ENCODE results near the gene METAP1. TPM values are rescaled to one million over a fixed set of nuclear protein-coding genes. Genes with fewer than 3 reads are reported as not detected.

The METAP1 gene
- total RNA-seq, 1 experiment from 2014 or later, result 72.2 TPM

- TF ChIP-seq CTCF (conservative IDR thresholded peaks at IDR 0.05; ENCODE audit: low read depth, low read length) (no peak), EZH2 (IDR thresholded peaks at IDR 0.05; ENCODE audit: borderline replicate concordance, low read depth, low read length, poor library complexity, severe bottlenecking) (no peak)
- no peaks in the 10 kb centered on the region for H3K36me3 ChIP-seq (ENCODE audit: insufficient read depth, low read length, poor library complexity, severe bottlenecking)
- no peak for DNase-seq (ENCODE audit: low spot score)
- no TSS peak for BruUV-seq (replicated peaks)
- intact Hi-C loops (cut with micrococcal nuclease; ENCODE audit: unreplicated experiment), result no loop called here
- no peak overlapping the region for H3K27ac ChIP-seq (ENCODE audit: low read depth, low read length, poor library complexity, severe bottlenecking)
- no peaks in the 10 kb centered on the region for H3K9me3 ChIP-seq (ENCODE audit: low read depth, low read length, poor library complexity, severe bottlenecking)
- ChIA-PET POLR2A (ENCODE audit: low non-redundant PET) (no interaction called here), CTCF (interaction anchor here (0.6 kb wide), 1 partner anchor 23 kb away, joined by 4 read pairs; no protein-coding TSS in a partner anchor)
- no peaks in the 10 kb centered on the region for H3K27me3 ChIP-seq (replicated peaks; ENCODE audit: insufficient read depth, low read depth, low read length, poor library complexity)
- no peak overlapping the region for H3K4me3 ChIP-seq (ENCODE audit: low read depth, low read length, poor library complexity, severe bottlenecking)
- peaks cover 11% of the 10 kb centered on the region for H3K4me1 ChIP-seq (ENCODE audit: insufficient read depth, low read length, poor library complexity, severe bottlenecking)
Measured at GRCh38 chr4:98963538-98964433, 31.7 kb upstream of the METAP1 start.

GRCh38 chr4:98966926-98967325 is 28.6 kb upstream of the METAP1 start:
- TF ChIP-seq CTCF (conservative IDR thresholded peaks at IDR 0.05; ENCODE audit: low read depth, low read length) (no peak), EZH2 (IDR thresholded peaks at IDR 0.05; ENCODE audit: borderline replicate concordance, low read depth, low read length, poor library complexity, severe bottlenecking) (no peak)
- no peaks in the 10 kb centered on the region for H3K9me3 ChIP-seq (ENCODE audit: low read depth, low read length, poor library complexity, severe bottlenecking)
- no peak for DNase-seq (ENCODE audit: low spot score)
- BruUV-seq (replicated peaks), result no TSS peak
- POLR2A ChIA-PET (ENCODE audit: low non-redundant PET), result no interaction called here
- no peak overlapping the region for H3K4me3 ChIP-seq (ENCODE audit: low read depth, low read length, poor library complexity, severe bottlenecking)
- no peaks in the 10 kb centered on the region for H3K36me3 ChIP-seq (ENCODE audit: insufficient read depth, low read length, poor library complexity, severe bottlenecking)
- intact Hi-C loops (cut with micrococcal nuclease; ENCODE audit: unreplicated experiment), result no loop called here
- H3K27ac ChIP-seq (ENCODE audit: low read depth, low read length, poor library complexity, severe bottlenecking), result no peak overlapping the region
- CTCF ChIA-PET, result no interaction called here
- H3K4me1 ChIP-seq (ENCODE audit: insufficient read depth, low read length, poor library complexity, severe bottlenecking), result peaks cover 26% of the 10 kb centered on the region
- H3K27me3 ChIP-seq (replicated peaks; ENCODE audit: insufficient read depth, low read depth, low read length, poor library complexity), result no peaks in the 10 kb centered on the region

GRCh38 chr4:98967786-98968329 is 27.7 kb upstream of the METAP1 start:
- H3K9me3 ChIP-seq (ENCODE audit: low read depth, low read length, poor library complexity, severe bottlenecking), result no peaks in the 10 kb centered on the region
- H3K4me1 ChIP-seq (ENCODE audit: insufficient read depth, low read length, poor library complexity, severe bottlenecking), result peaks cover 26% of the 10 kb centered on the region
- CTCF ChIA-PET, result no interaction called here
- no peak for DNase-seq (ENCODE audit: low spot score)
- no peaks in the 10 kb centered on the region for H3K36me3 ChIP-seq (ENCODE audit: insufficient read depth, low read length, poor library complexity, severe bottlenecking)
- no peaks in the 10 kb centered on the region for H3K27me3 ChIP-seq (replicated peaks; ENCODE audit: insufficient read depth, low read depth, low read length, poor library complexity)
- TF ChIP-seq CTCF (conservative IDR thresholded peaks at IDR 0.05; ENCODE audit: low read depth, low read length), result no peak
- no peak for TF ChIP-seq EZH2 (IDR thresholded peaks at IDR 0.05; ENCODE audit: borderline replicate concordance, low read depth, low read length, poor library complexity, severe bottlenecking)
- H3K27ac ChIP-seq (ENCODE audit: low read depth, low read length, poor library complexity, severe bottlenecking), result no peak overlapping the region
- no peak overlapping the region for H3K4me3 ChIP-seq (ENCODE audit: low read depth, low read length, poor library complexity, severe bottlenecking)
- no TSS peak for BruUV-seq (replicated peaks)
- POLR2A ChIA-PET (ENCODE audit: low non-redundant PET), result no interaction called here
- intact Hi-C loops (cut with micrococcal nuclease; ENCODE audit: unreplicated experiment), result no loop called here

All from A673 (cell line).